H1 (cell line): ENCODE data around the gene CLEC4F. TPM values are rescaled to one million over a fixed set of nuclear protein-coding genes. Genes with fewer than 3 reads are reported as not detected.

Experiments used
- CTCF ChIA-PET: fragments of 300-600 bp; sonication (Branson Sonifier 250); formaldehyde crosslinking; loops from one replicate; lab custom pipeline; 2021; ENCODE audit not compliant: partially characterized antibody; lab: Charles Lee
- POLR2A ChIA-PET: fragments of 300-600 bp; sonication (Branson Sonifier 250); formaldehyde crosslinking; loops from one replicate; lab custom pipeline; 2021; ENCODE audit warnings: inconsistent platforms; ENCODE audit not compliant: partially characterized antibody; lab: Charles Lee
- DNase-seq, 2 experiments: peaks; one replicate each; pipeline versions ENCODE4 v3.0.0 to v3.0.0-alpha.2; 2010 to 2022; ENCODE audit warnings: low spot score in 2 of 2, low read depth in 1 of 2, mixed read lengths in 1 of 2
- FAIRE-seq: peaks from 2 replicates; lab custom pipeline; 2011; peaks lifted over from hg19 to GRCh38; lab: Jason Lieb, UNC
- H2AFZ ChIP-seq: 2 replicates; pipeline ENCODE4 v1.8.1; 2012; ENCODE audit warnings: low read length, inconsistent platforms
- H2AK5ac ChIP-seq: 2 replicates; pipeline ENCODE4 v1.6.1; 2013; ENCODE audit warnings: low read depth, low read length
- H2BK120ac ChIP-seq: replicated peaks from 2 replicates; pipeline ENCODE3; 2013; ENCODE audit warnings: low read depth, low read length, inconsistent platforms
- H2BK12ac ChIP-seq: 2 replicates; pipeline ENCODE4 v1.6.1; 2013; ENCODE audit warnings: low read depth, low read length
- H2BK15ac ChIP-seq: 2 replicates; pipeline ENCODE4 v1.6.1; 2013; ENCODE audit warnings: low read length
- H2BK20ac ChIP-seq: 2 replicates; pipeline ENCODE4 v1.6.1; 2013; ENCODE audit warnings: low read length
- H2BK5ac ChIP-seq: 2 replicates; pipeline ENCODE4 v1.6.1; 2013; ENCODE audit warnings: low read depth, low read length
- H3K14ac ChIP-seq: 2 replicates; pipeline ENCODE4 v1.6.1; 2013; ENCODE audit warnings: inconsistent platforms; ENCODE audit not compliant: insufficient read length
- H3K18ac ChIP-seq: 2 replicates; pipeline ENCODE4 v1.6.1; 2013; ENCODE audit warnings: low read length; ENCODE audit errors: extremely low read depth
- H3K23ac ChIP-seq: 2 replicates; pipeline ENCODE4 v1.6.1; 2013; ENCODE audit warnings: inconsistent platforms; ENCODE audit not compliant: insufficient read length
- H3K23me2 ChIP-seq: 2 replicates; pipeline ENCODE4 v1.6.1; 2013; ENCODE audit warnings: low read depth, low read length
- H3K27ac ChIP-seq: 2 replicates; pipeline ENCODE4 v1.6.1; 2011; ENCODE audit warnings: low read depth, low read length, inconsistent platforms
- H3K27me3 ChIP-seq, 4 experiments: replicated peaks in 1 of 4; 1 replicate in 1 of 4; 2 replicates in 3 of 4; pipeline versions ENCODE4 v1.6.1 to v1.8.1; 2011 to 2013; ENCODE audit warnings: low read length in 3 of 4, mild to moderate bottlenecking in 3 of 4, inconsistent platforms in 2 of 4, mixed read lengths in 2 of 4, moderate library complexity in 1 of 4; ENCODE audit not compliant: control insufficient read depth in 3 of 4, insufficient read depth in 3 of 4; ENCODE audit errors: extremely low read depth in 1 of 4
- H3K36me3 ChIP-seq, 4 experiments: 2 replicates each; pipeline versions ENCODE4 v1.6.1 to v1.8.1; 2011 to 2013; ENCODE audit warnings: mild to moderate bottlenecking in 4 of 4, low read length in 3 of 4, moderate library complexity in 2 of 4, control low read depth in 1 of 4, inconsistent platforms in 1 of 4; ENCODE audit not compliant: insufficient read depth in 4 of 4, control insufficient read depth in 2 of 4
- H3K4ac ChIP-seq: replicated peaks from 2 replicates; pipeline ENCODE3; 2013; ENCODE audit warnings: low read length, low read depth, mixed read lengths, inconsistent platforms; ENCODE audit not compliant: insufficient read length
- H3K4me1 ChIP-seq, 4 experiments: replicated peaks in 1 of 4; 1 replicate in 1 of 4; 2 replicates in 3 of 4; pipeline versions ENCODE4 v1.6.1 to v1.8.1; 2011 to 2013; ENCODE audit warnings: low read length in 3 of 4, inconsistent platforms in 2 of 4, mixed read lengths in 1 of 4; ENCODE audit not compliant: insufficient read depth in 4 of 4, control insufficient read depth in 3 of 4
- H3K4me2 ChIP-seq, 2 experiments: 2 replicates each; pipeline versions ENCODE4 v1.6.1 to v1.8.1; 2011 to 2013; ENCODE audit warnings: low read depth in 2 of 2, low read length in 2 of 2, control low read depth in 1 of 2, inconsistent platforms in 1 of 2, mild to moderate bottlenecking in 1 of 2; ENCODE audit not compliant: insufficient read depth in 1 of 2
- H3K4me3 ChIP-seq, 4 experiments: fragments of 200-600, 300-600 bp in 1 of 4; sonication (generic), shearing (Covaris generic), sonication (Bioruptor Twin) in 1 of 4; 2 replicates each; pipeline versions ENCODE4 v1.5.1 to v1.8.1; 2011 to 2016; ENCODE audit warnings: low read length in 4 of 4, low read depth in 3 of 4, control low read depth in 2 of 4, inconsistent platforms in 2 of 4, mild to moderate bottlenecking in 2 of 4, mixed read lengths in 1 of 4, moderate library complexity in 1 of 4; ENCODE audit not compliant: insufficient read depth in 2 of 4; ENCODE audit errors: extremely low read depth in 1 of 4
- H3K56ac ChIP-seq: replicated peaks from 2 replicates; pipeline ENCODE3; 2013; ENCODE audit warnings: low read depth, mild to moderate bottlenecking, mixed read lengths, low read length, inconsistent platforms; ENCODE audit not compliant: insufficient read length
- H3K79me1 ChIP-seq: 2 replicates; pipeline ENCODE4 v1.6.1; 2013; ENCODE audit warnings: low read depth, low read length, control low read depth
- H3K79me2 ChIP-seq, 2 experiments: 2 replicates each; pipeline versions ENCODE4 v1.6.1 to v1.8.1; 2012 to 2013; ENCODE audit warnings: low read length in 2 of 2, mild to moderate bottlenecking in 2 of 2, inconsistent platforms in 1 of 2; ENCODE audit not compliant: insufficient read depth in 2 of 2, control insufficient read depth in 1 of 2
- H3K9ac ChIP-seq, 4 experiments: replicated peaks in 1 of 4; 1 replicate in 1 of 4; 2 replicates in 3 of 4; pipeline versions ENCODE4 v1.6.1 to v1.8.1; 2011 to 2013; ENCODE audit warnings: low read depth in 3 of 4, low read length in 3 of 4, control low read depth in 2 of 4, mild to moderate bottlenecking in 2 of 4, moderate library complexity in 2 of 4, inconsistent platforms in 1 of 4; ENCODE audit errors: extremely low read depth in 1 of 4
- H3K9me3 ChIP-seq, 2 experiments: 2 replicates each; pipeline versions ENCODE4 v1.6.1 to v1.8.1; 2012 to 2013; ENCODE audit warnings: mild to moderate bottlenecking in 2 of 2, moderate library complexity in 2 of 2, control low read depth in 1 of 2, inconsistent platforms in 1 of 2, low read depth in 1 of 2, low read length in 1 of 2, mixed read lengths in 1 of 2; ENCODE audit not compliant: insufficient read depth in 2 of 2
- H4K20me1 ChIP-seq, 2 experiments: replicated peaks in 1 of 2; 2 replicates each; pipeline versions ENCODE3 to v1.8.1; 2011 to 2013; ENCODE audit warnings: inconsistent platforms in 2 of 2, low read length in 2 of 2, mild to moderate bottlenecking in 1 of 2; ENCODE audit not compliant: insufficient read depth in 2 of 2, control insufficient read depth in 1 of 2
- H4K5ac ChIP-seq: 2 replicates; pipeline ENCODE4 v1.6.1; 2013; ENCODE audit warnings: low read length, low read depth, mixed read lengths, inconsistent platforms; ENCODE audit not compliant: insufficient read length
- H4K8ac ChIP-seq: 2 replicates; pipeline ENCODE4 v1.8.0; 2013; ENCODE audit warnings: mild to moderate bottlenecking, moderate library complexity, low read length, inconsistent platforms; ENCODE audit not compliant: insufficient read depth; ENCODE audit errors: extremely low read depth
- H4K91ac ChIP-seq: replicated peaks from 2 replicates; pipeline ENCODE3; 2013; ENCODE audit warnings: low read length, mixed read lengths, inconsistent platforms; ENCODE audit not compliant: insufficient read length
- E2F6 ChIP-seq: IDR thresholded peaks from 2 replicates; pipeline ENCODE4 v1.6.1; 2012; ENCODE audit warnings: inconsistent platforms
- GTF2F1 ChIP-seq: IDR thresholded peaks from 2 replicates; pipeline ENCODE4 v1.6.1; 2012; ENCODE audit warnings: low read depth, low read length, improper control_type of control experiment, borderline replicate concordance
- PHF8 ChIP-seq: fragments of 200-600 bp; sonication (generic); conservative IDR thresholded peaks from 2 replicates; pipeline ENCODE4 v1.7.1; 2012; ENCODE audit warnings: low read depth, mild to moderate bottlenecking, inconsistent platforms, low read length, moderate library complexity
- POLR2A ChIP-seq, 2 experiments: IDR thresholded peaks; 1 replicate in 1 of 2; 2 replicates in 1 of 2; pipeline ENCODE4 v1.6.1; 2011; ENCODE audit warnings: low read depth in 2 of 2, low read length in 2 of 2, mild to moderate bottlenecking in 2 of 2; ENCODE audit errors: control extremely low read depth in 1 of 2
- POLR2AphosphoS5 ChIP-seq: IDR thresholded peaks from 2 replicates; pipeline ENCODE4 v1.6.1; 2011; ENCODE audit warnings: low read depth, low read length
- RAD21 ChIP-seq, 2 experiments: IDR thresholded peaks in 1 of 2; conservative IDR thresholded peaks in 1 of 2; 2 replicates each; pipeline ENCODE4 v1.6.1; 2011; ENCODE audit warnings: low read depth in 2 of 2, low read length in 2 of 2, improper control_type of control experiment in 1 of 2, inconsistent platforms in 1 of 2, mild to moderate bottlenecking in 1 of 2, moderate library complexity in 1 of 2
- RNF2 ChIP-seq: fragments of 200-900, 300-1000 bp; sonication (generic); IDR thresholded peaks from 2 replicates; pipeline ENCODE4 v1.7.1; 2016; ENCODE audit warnings: borderline replicate concordance, low read depth, mild to moderate bottlenecking, antibody characterized with exemption, low read length; ENCODE audit not compliant: poor library complexity, severe bottlenecking; ENCODE audit errors: missing control alignments
- SP4 ChIP-seq: IDR thresholded peaks from 2 replicates; pipeline ENCODE4 v1.6.1; 2012; ENCODE audit warnings: low read length, inconsistent platforms
- TAF1 ChIP-seq: IDR thresholded peaks from 2 replicates; pipeline ENCODE4 v1.6.1; 2011; ENCODE audit warnings: mild to moderate bottlenecking, low read depth, low read length
- WGBS, 2 experiments: shearing (Covaris generic) in 1 of 2; methylation state at CpG; one replicate each; pipeline versions ENCODE4 v1.1.6 to v1.1.7; 2013 to 2015; ENCODE audit warnings: low lambda C conversion rate in 2 of 2, mixed read lengths in 2 of 2, inconsistent platforms in 1 of 2, low coverage in 1 of 2, missing lambda C conversion rate in 1 of 2; ENCODE audit not compliant: insufficient replicate concordance in 2 of 2, insufficient coverage in 1 of 2, insufficient read length in 1 of 2; ENCODE audit errors: extremely low coverage in 1 of 2, missing lambda C conversion rate in 1 of 2; 5-methylcytosine and 5-hydroxymethylcytosine counted together
- polyA plus RNA-seq, 7 experiments: library from polyadenylated mRNA; depleted of rRNA in 3 of 7; stranded (reverse) in 5 of 7; unstranded in 2 of 7; fragments of >200 nt in 5 of 7; fragments of 200-250 nt in 2 of 7; gene quantifications; 1 replicate in 5 of 7; 2 replicates in 1 of 7; 4 replicates in 1 of 7; pipeline versions ENCODE4 v1.2.1 to v1.2.3, GENCODE V29; 2011 to 2013; ENCODE audit warnings: missing spikeins in 2 of 7, mixed read lengths in 2 of 7
- total RNA-seq: library from RNA; stranded (reverse); fragmentation: NEBNext Ultra II Directional; extraction: Animal tissue kit (Norgen Biotek cat#: 25700); gene quantifications from 2 replicates; pipeline ENCODE4 v1.2.1, GENCODE V29; 2021

The CLEC4F gene
- total and polyA plus RNA-seq, 2 of the 8 experiments (the other 6 are each of a cell fraction or from before 2014, with no cell fraction given) = not detected

GRCh38 chr2:70767699-70768589 is 52.5 kb downstream of the CLEC4F start, which contains the start of gene ADD2:
Gene ADD2 (minus strand): TSS chr2:70768200. CDS start chr2:70706408, 61,792 bp downstream.
- H3K79me1 ChIP-seq = 0 out of 2 replicates have a peak, but pooled peaks cover 3% of the 10 kb centered on the region
- 1% methylated on average over 39 of the region's 74 CpGs; no CpG with 5 or more reads in 1 of the 2 experiments for WGBS, 2 experiments
- H3K18ac ChIP-seq = peak within 1 kb of the TSS; percentile 84
- no peak within 1 kb of the TSS for H2AFZ ChIP-seq
- no peak within 1 kb of the TSS for H2BK120ac ChIP-seq
- H3K56ac ChIP-seq = peak within 1 kb of the TSS; percentile 89
- H3K23ac ChIP-seq = no peak within 1 kb of the TSS
- H3K36me3 ChIP-seq = no peaks in the 10 kb centered on the region
- H2BK5ac ChIP-seq = peak within 1 kb of the TSS; percentile 50
- no peak for FAIRE-seq
- peak within 1 kb of the TSS; percentile 71 to 83 (median 82) for H3K9ac ChIP-seq
- ChIA-PET POLR2A (interaction anchor here (0.5 to 2.6 kb wide), 25 partner anchors 8 to 526 kb away, joined by 3 to 15 read pairs (median 4); no protein-coding TSS in a partner anchor), CTCF (interaction anchor here (0.6 to 4.5 kb wide), 35 partner anchors 9 to 465 kb away, joined by 3 to 67 read pairs (median 5); partner anchors contain the start of genes CD207 and FIGLA)
- peak within 1 kb of the TSS; percentile 87 for H3K4ac ChIP-seq
- H4K5ac ChIP-seq = peak within 1 kb of the TSS; percentile 84
- H3K4me3 ChIP-seq = peak within 1 kb of the TSS; percentile 67 to 86 (median 84)
- H3K9me3 ChIP-seq = no peaks in the 10 kb centered on the region
- H3K4me1 ChIP-seq = peaks cover 8 to 25% (median 16%) of the 10 kb centered on the region in 4 experiments; a peak in 6 of 7 replicates
- peaks cover 20 to 39% of the 10 kb centered on the region in 2 experiments for H3K79me2 ChIP-seq
- peaks cover 4% of the 10 kb centered on the region in 2 experiments for H4K20me1 ChIP-seq
- H2AK5ac ChIP-seq = no peak within 1 kb of the TSS
- H3K27ac ChIP-seq = peak within 1 kb of the TSS; percentile 92
- H3K23me2 ChIP-seq = peaks cover 3% of the 10 kb centered on the region
- peak within 1 kb of the TSS; percentile 50; the same call in 1 of the 2 replicates for H2BK15ac ChIP-seq
- H4K8ac ChIP-seq = peak within 1 kb of the TSS; percentile 73; the same call in 1 of the 2 replicates
- H3K14ac ChIP-seq = peak within 1 kb of the TSS; percentile 1
- H2BK20ac ChIP-seq = peak within 1 kb of the TSS; percentile 82; the same call in 1 of the 2 replicates
- no peaks in the 10 kb centered on the region for H3K27me3 ChIP-seq
- H3K4me2 ChIP-seq = peak within 1 kb of the TSS; percentile 94 to 96
- H2BK12ac ChIP-seq = peak within 1 kb of the TSS; percentile 85; the same call in 1 of the 2 replicates
- peak in 1 of 2 experiments; percentile 80 for DNase-seq
- peak within 1 kb of the TSS; percentile 87 for H4K91ac ChIP-seq
- TF ChIP-seq RAD21 (IDR thresholded peaks at IDR 0.05 in 1 of 2, conservative IDR thresholded peaks at IDR 0.05 in 1 of 2; ENCODE audit: low read depth in 2 of 2, low read length in 2 of 2) (peak; percentile 22 to 56; a peak in 3 of 4 replicates), TAF1 (peak; percentile 96), PHF8 (peak; percentile 61), RNF2 (no peak), SP4 (no peak), E2F6 (0 out of 2 replicates have a peak, but pooled peaks have one; percentile 21), POLR2A (IDR thresholded peaks at IDR 0.05; ENCODE audit: control extremely low read depth in 1 of 2, low read depth in 2 of 2, low read length in 2 of 2) (peak; percentile 73 to 82), GTF2F1 (0 out of 2 replicates have a peak, but pooled peaks have one; percentile 37), POLR2AphosphoS5 (peak; percentile 93)
